Breast epithelium (tissue), 3 donors: ENCODE measurements around the gene NPHP1.

Experiments
- CTCF ChIP-seq, 3 donors: fragments of 450-650 bp; IDR thresholded peaks; one replicate each; pipeline ENCODE4 v1.5.1; 2016 to 2017; ENCODE audit warnings: antibody characterized with exemption in 3 of 3, mild to moderate bottlenecking in 3 of 3, moderate library complexity in 3 of 3
- POLR2A ChIP-seq: fragments of 450-650 bp; IDR thresholded peaks from one replicate; pipeline ENCODE4 v1.6.1; 2016; ENCODE audit warnings: antibody characterized with exemption, mild to moderate bottlenecking, moderate library complexity

GRCh38 chr2:110113961-110114591 is 90.7 kb downstream of the NPHP1 start:
- no peak for TF ChIP-seq CTCF (IDR thresholded peaks at IDR 0.05)
- no peak for TF ChIP-seq POLR2A
